A673 (cell line): ENCODE results near the gene MYO15B. TPM values are rescaled to one million over a fixed set of nuclear protein-coding genes. Genes with fewer than 3 reads are reported as not detected.

Experiments used
- BruUV-seq: library from RNA; stranded (reverse); fragments of 400-500 nt; replicated peaks from 2 replicates; lab custom pipeline; 2021; lab: Mats Ljungman, UMichigan
- CTCF ChIA-PET: fragments of 300-600 bp; sonication (Branson Sonifier 250); formaldehyde crosslinking; loops from one replicate; lab custom pipeline; 2022; ENCODE audit warnings: antibody characterized with exemption; lab: Charles Lee
- POLR2A ChIA-PET: fragments of 300-600 bp; sonication (Branson Sonifier 250); formaldehyde crosslinking; loops from one replicate; lab custom pipeline; 2022; ENCODE audit warnings: antibody characterized with exemption; ENCODE audit not compliant: low non-redundant PET; lab: Charles Lee
- DNase-seq: peaks from one replicate; pipeline ENCODE4 v3.0.0-alpha.2; 2015; ENCODE audit warnings: low spot score
- H3K27ac ChIP-seq: fragments of 200-600 bp; sonication (generic); 2 replicates; pipeline ENCODE4 v1.5.1; 2016; ENCODE audit warnings: mixed run types, low read depth, mild to moderate bottlenecking, mixed read lengths, antibody characterized with exemption, low read length; ENCODE audit not compliant: poor library complexity, severe bottlenecking
- H3K27me3 ChIP-seq: fragments of 200-600 bp; sonication (generic); replicated peaks from 2 replicates; pipeline ENCODE4 v1.6.1; 2017; ENCODE audit warnings: mixed run types, low read depth, mild to moderate bottlenecking, mixed read lengths, antibody characterized with exemption, low read length; ENCODE audit not compliant: insufficient read depth, poor library complexity
- H3K36me3 ChIP-seq: fragments of 200-600 bp; sonication (generic); 2 replicates; pipeline ENCODE4 v1.6.1; 2016; ENCODE audit warnings: mixed run types, mild to moderate bottlenecking, mixed read lengths, antibody characterized with exemption, low read length; ENCODE audit not compliant: insufficient read depth, poor library complexity, severe bottlenecking
- H3K4me1 ChIP-seq: fragments of 200-600 bp; sonication (generic); 2 replicates; pipeline ENCODE4 v1.6.1; 2017; ENCODE audit warnings: mixed run types, mild to moderate bottlenecking, mixed read lengths, antibody characterized with exemption, low read length; ENCODE audit not compliant: insufficient read depth, poor library complexity, severe bottlenecking
- H3K4me3 ChIP-seq: fragments of 200-600 bp; sonication (generic); 2 replicates; pipeline ENCODE4 v1.5.1; 2016; ENCODE audit warnings: low read depth, mixed run types, mild to moderate bottlenecking, mixed read lengths, low read length; ENCODE audit not compliant: poor library complexity, severe bottlenecking
- H3K9me3 ChIP-seq: fragments of 200-600 bp; sonication (generic); 2 replicates; pipeline ENCODE4 v1.6.1; 2016; ENCODE audit warnings: mixed run types, low read depth, mild to moderate bottlenecking, mixed read lengths, antibody characterized with exemption, low read length; ENCODE audit not compliant: poor library complexity, severe bottlenecking
- CTCF ChIP-seq: fragments of 300-800, 200-600 bp; sonication (generic); conservative IDR thresholded peaks from 2 replicates; pipeline ENCODE4 v1.5.1; 2017; ENCODE audit warnings: low read depth, mild to moderate bottlenecking, antibody characterized with exemption, low read length, moderate library complexity, mixed read lengths
- EZH2 ChIP-seq: fragments of 200-600 bp; sonication (generic); IDR thresholded peaks from 2 replicates; pipeline ENCODE4 v1.6.1; 2017; ENCODE audit warnings: borderline replicate concordance, low read depth, mild to moderate bottlenecking, mixed read lengths, antibody characterized with exemption, low read length; ENCODE audit not compliant: poor library complexity, severe bottlenecking
- intact Hi-C: fragments of 100-400 bp; cut with micrococcal nuclease; formaldehyde crosslinking; loops from one replicate; pipeline ENCODE4 v1.10.0; 2022; ENCODE audit not compliant: unreplicated experiment
- total RNA-seq: library from RNA; stranded (reverse); gene quantifications from 2 replicates; pipeline ENCODE4 v1.2.3, GENCODE V29; 2021

MYO15B gene
- total RNA-seq, 1 experiment from 2014 or later: 9.3 TPM

- Histone ChIP-seq H3K4me3 (no peak overlapping the region), H3K27ac (no peak overlapping the region), H3K27me3 (no peaks in the 10 kb centered on the region), H3K4me1 (no peaks in the 10 kb centered on the region), H3K36me3 (no peaks in the 10 kb centered on the region), H3K9me3 (no peaks in the 10 kb centered on the region)
- DNase-seq: no peak
- BruUV-seq: no TSS peak
- intact Hi-C loops: no loop called here
- POLR2A ChIA-PET: no interaction called here
- TF ChIP-seq CTCF (no peak), EZH2 (no peak)
- CTCF ChIA-PET: interaction anchor here (0.6 to 0.7 kb wide), 2 partner anchors 79 to 98 kb away, joined by 3 to 5 read pairs; no protein-coding TSS in a partner anchor
Observed at GRCh38 chr17:75551266-75551665, 36.3 kb upstream of the MYO15B start.

GRCh38 chr17:75552425-75553294 is 34.9 kb upstream of the MYO15B start:
- no peak overlapping the region for H3K27ac ChIP-seq
- no TSS peak for BruUV-seq

More at GRCh38 chr17:75552425-75553294, 34.9 kb upstream of the MYO15B start:
- CTCF ChIA-PET: no interaction called here
- Histone ChIP-seq H3K9me3 (no peaks in the 10 kb centered on the region), H3K27me3 (no peaks in the 10 kb centered on the region), H3K4me1 (no peaks in the 10 kb centered on the region), H3K36me3 (no peaks in the 10 kb centered on the region), H3K4me3 (no peak overlapping the region)
- intact Hi-C loops: no loop called here
- no peak for TF ChIP-seq EZH2
- no peak for TF ChIP-seq CTCF
- POLR2A ChIA-PET: no interaction called here
- no peak for DNase-seq
